D721Med (cell line): ENCODE measurements around the gene LMO4.

Source experiments
- DNase-seq: peaks from one replicate; pipeline ENCODE4 v3.0.0; 2011; ENCODE audit warnings: low spot score; ENCODE audit not compliant: insufficient read length
- FAIRE-seq: peaks from 2 replicates; lab custom pipeline; 2011; peaks lifted over from hg19 to GRCh38; lab: Jason Lieb, UNC
- CTCF ChIP-seq: IDR thresholded peaks from 2 replicates; pipeline ENCODE4 v1.5.1; 2012; ENCODE audit warnings: mild to moderate bottlenecking, control low read depth; ENCODE audit not compliant: insufficient read depth; ENCODE audit errors: missing control alignments

Gene LMO4

GRCh38 chr1:87393445-87394085 lies 64.9 kb downstream of the LMO4 start:
- TF ChIP-seq CTCF: no peak
- DNase-seq (no peak), FAIRE-seq (no peak)

- DNase-seq: no peak
- no peak for TF ChIP-seq CTCF
- FAIRE-seq: no peak
Observed at GRCh38 chr1:87394513-87394912, 65.8 kb downstream of the LMO4 start.

- DNase-seq (no peak), FAIRE-seq (no peak)
- TF ChIP-seq CTCF: no peak
Observed at GRCh38 chr1:87394982-87395381, 66.3 kb downstream of the LMO4 start.
